GM23338 (cell line): ENCODE results near the gene RNF26. TPM values are rescaled to one million over a fixed set of nuclear protein-coding genes. Genes with fewer than 3 reads are reported as not detected.

Source experiments
- ATAC-seq: fragments of 200-7000 bp; cut with Tn5 transposase; 3 replicates; pipeline ENCODE4 v1.9.1; 2020
- DNase-seq: peaks from one replicate; pipeline ENCODE4 v3.0.0-alpha.2; 2015; ENCODE audit warnings: low spot score
- H2AFZ ChIP-seq: fragments of 200-600 bp; sonication (generic); 2 replicates; pipeline ENCODE4 v1.8.0; 2016; ENCODE audit warnings: antibody characterized with exemption, mild to moderate bottlenecking, moderate library complexity
- H3F3A ChIP-seq: fragments of 200-600 bp; sonication (generic); replicated peaks from 2 replicates; pipeline ENCODE4 v1.8.0; 2017; ENCODE audit warnings: antibody characterized with exemption, mixed run types, low read depth
- H3K27ac ChIP-seq: fragments of 200-600 bp; sonication (generic); 2 replicates; pipeline ENCODE4 v1.6.1; 2016; ENCODE audit warnings: low read depth
- H3K27me3 ChIP-seq: fragments of 200-600 bp; sonication (generic); 2 replicates; pipeline ENCODE4 v1.8.0; 2016; ENCODE audit warnings: mild to moderate bottlenecking, mixed run types, moderate library complexity; ENCODE audit not compliant: insufficient read depth
- H3K36me3 ChIP-seq: fragments of 200-600 bp; sonication (generic); 2 replicates; pipeline ENCODE4 v1.8.0; 2016; ENCODE audit warnings: mild to moderate bottlenecking; ENCODE audit not compliant: insufficient read depth
- H3K4me1 ChIP-seq: fragments of 200-600 bp; sonication (generic); 2 replicates; pipeline ENCODE4 v1.8.0; 2016; ENCODE audit warnings: mild to moderate bottlenecking, moderate library complexity; ENCODE audit not compliant: insufficient read depth
- H3K4me2 ChIP-seq: fragments of 200-600 bp; sonication (generic); 2 replicates; pipeline ENCODE4 v1.7.1; 2017; ENCODE audit warnings: mixed run types
- H3K4me3 ChIP-seq: fragments of 200-600 bp; sonication (generic); 2 replicates; pipeline ENCODE4 v1.6.1; 2016; ENCODE audit warnings: mixed run types
- H3K79me2 ChIP-seq: fragments of 200-600 bp; sonication (generic); replicated peaks from 2 replicates; pipeline ENCODE4 v1.8.0; 2017; ENCODE audit warnings: mild to moderate bottlenecking; ENCODE audit not compliant: insufficient read depth
- H3K9me2 ChIP-seq: fragments of 200-600 bp; sonication (generic); 2 replicates; pipeline ENCODE4 v1.8.0; 2017; ENCODE audit not compliant: insufficient read depth
- H4K20me1 ChIP-seq: fragments of 200-600 bp; sonication (generic); replicated peaks from 2 replicates; pipeline ENCODE4 v1.8.0; 2017; ENCODE audit warnings: mild to moderate bottlenecking; ENCODE audit not compliant: insufficient read depth
- H3K27ac Mint-ChIP-seq: 2 replicates; pipeline ENCODE4 v1.8.0; 2020; ENCODE audit warnings: inconsistent platforms, mild to moderate bottlenecking, moderate library complexity, mixed read lengths
- H3K27me3 Mint-ChIP-seq: 3 replicates; pipeline ENCODE4 v1.8.0; 2022; ENCODE audit warnings: low read depth, mild to moderate bottlenecking, moderate library complexity, mixed read lengths, inconsistent platforms; ENCODE audit not compliant: insufficient read depth, poor library complexity
- H3K36me3 Mint-ChIP-seq: 3 replicates; pipeline ENCODE4 v1.8.0; 2021; ENCODE audit warnings: low read depth, mild to moderate bottlenecking, inconsistent platforms, moderate library complexity, mixed read lengths
- H3K4me1 Mint-ChIP-seq: 3 replicates; pipeline ENCODE4 v1.8.0; 2020; ENCODE audit warnings: mild to moderate bottlenecking, inconsistent platforms, mixed read lengths
- H3K4me3 Mint-ChIP-seq: 3 replicates; pipeline ENCODE4 v1.8.0; 2021; ENCODE audit warnings: moderate library complexity, mild to moderate bottlenecking, inconsistent platforms, mixed read lengths
- H3K9me3 Mint-ChIP-seq: 3 replicates; pipeline ENCODE4 v1.8.0; 2020; ENCODE audit warnings: moderate library complexity, mild to moderate bottlenecking, inconsistent platforms, mixed read lengths
- CTCF ChIP-seq, 2 experiments: fragments of 200-600 bp in 1 of 2; sonication (generic) in 1 of 2; conservative IDR thresholded peaks; 2 replicates each; pipeline versions ENCODE4 v1.5.1 to v1.6.1; 2016 to 2017; ENCODE audit warnings: antibody characterized with exemption in 2 of 2, low read depth in 2 of 2, mild to moderate bottlenecking in 2 of 2, moderate library complexity in 1 of 2
- JUNB ChIP-seq: IDR thresholded peaks from one replicate; pipeline ENCODE4 v1.6.1; 2016; ENCODE audit warnings: antibody characterized with exemption; ENCODE audit not compliant: unreplicated experiment
- REST ChIP-seq: IDR thresholded peaks from one replicate; pipeline ENCODE4 v1.6.1; 2018; ENCODE audit warnings: antibody characterized with exemption; ENCODE audit not compliant: unreplicated experiment
- ZNF331 ChIP-seq: fragments of 250-450 bp; sonication (Bioruptor Pico); IDR thresholded peaks from 2 replicates; pipeline ENCODE4 v1.5.0; 2020; ENCODE audit warnings: low read depth, mild to moderate bottlenecking, moderate library complexity
- polyA plus RNA-seq: library from polyadenylated mRNA; unstranded; fragments of >200 nt; fragmentation: Nextera tagmentation; extraction: Ambion mirVana; gene quantifications from 2 replicates; pipeline ENCODE4 v1.2.1, GENCODE V29; 2016
- total RNA-seq: library from RNA; depleted of rRNA; stranded (reverse); fragments of >200 nt; shearing (Covaris generic); gene quantifications from 2 replicates; pipeline ENCODE4 v1.2.3, GENCODE V29; 2014

Gene RNF26
- total and polyA plus RNA-seq, 2 experiments from 2014 or later: 31.8 to 58.3 TPM

GRCh38 chr11:119309953-119310681 lies 24.2 kb upstream of the RNF26 start (continued):
- TF ChIP-seq CTCF (conservative IDR thresholded peaks at IDR 0.05; ENCODE audit: low read depth in 2 of 2): no peak
- no peak for TF ChIP-seq REST
- no peak for TF ChIP-seq JUNB
- no peak for TF ChIP-seq ZNF331 (CRISPR knock-in tag)

- no peak for TF ChIP-seq CTCF (conservative IDR thresholded peaks at IDR 0.05; ENCODE audit: low read depth in 2 of 2)
- no peak for DNase-seq
- H3K79me2 ChIP-seq: no peaks in the 10 kb centered on the region
Measured at GRCh38 chr11:119310682-119311052, 23.7 kb upstream of the RNF26 start.

More at GRCh38 chr11:119310682-119311052, 23.7 kb upstream of the RNF26 start:
- H3K27me3 ChIP-seq: peaks cover 12% of the 10 kb centered on the region
- H3K4me2 ChIP-seq: no peak overlapping the region
- Mint-ChIP-seq H3K27ac (no peak overlapping the region), H3K4me1 (peaks cover 17% of the 10 kb centered on the region), H3K9me3 (no peaks in the 10 kb centered on the region), H3K4me3 (no peak overlapping the region), H3K27me3 (peaks cover 31% of the 10 kb centered on the region), H3K36me3 (peaks cover 18% of the 10 kb centered on the region; the same call in 2 of the 3 replicates)
- no peak overlapping the region for H3K4me3 ChIP-seq
- H3K36me3 ChIP-seq: peaks cover 3% of the 10 kb centered on the region; the same call in 1 of the 2 replicates
- no peak overlapping the region for H3K27ac ChIP-seq
- peaks cover 14% of the 10 kb centered on the region for H4K20me1 ChIP-seq
- 0 out of 2 replicates have a peak, but pooled peaks cover under 1% of the 10 kb centered on the region for H3F3A ChIP-seq
- H3K9me2 ChIP-seq: no peaks in the 10 kb centered on the region
- H3K4me1 ChIP-seq: peaks cover 22% of the 10 kb centered on the region
- ATAC-seq: no peak
- H2AFZ ChIP-seq: no peak overlapping the region
